Endodermal cell (in vitro differentiated cells): ENCODE data around the gene WDR54. TPM values are rescaled to one million over a fixed set of nuclear protein-coding genes. Genes with fewer than 3 reads are reported as not detected.

Experiments used
- DNase-seq: peaks from one replicate; pipeline ENCODE4 v3.0.0-alpha.2; 2017
- H3K27ac ChIP-seq: 2 replicates; pipeline ENCODE4 v1.5.1; 2013; ENCODE audit warnings: mild to moderate bottlenecking, low read depth, low read length, moderate library complexity
- H3K27me3 ChIP-seq: 2 replicates; pipeline ENCODE4 v1.6.1; 2013; ENCODE audit warnings: mild to moderate bottlenecking, low read length, moderate library complexity; ENCODE audit not compliant: insufficient read depth, control insufficient read depth, poor library complexity, severe bottlenecking
- H3K36me3 ChIP-seq: 2 replicates; pipeline ENCODE4 v1.7.0; 2013; ENCODE audit warnings: mild to moderate bottlenecking, low read length, moderate library complexity; ENCODE audit not compliant: control insufficient read depth, insufficient read depth
- H3K4me1 ChIP-seq: one replicate; pipeline ENCODE4 v1.7.0; 2013; ENCODE audit warnings: low read length; ENCODE audit not compliant: control insufficient read depth, insufficient read depth
- H3K4me3 ChIP-seq: 2 replicates; pipeline ENCODE4 v1.5.1; 2013; ENCODE audit warnings: mild to moderate bottlenecking, low read length, moderate library complexity
- H3K9ac ChIP-seq: 2 replicates; pipeline ENCODE4 v1.6.1; 2013; ENCODE audit warnings: mild to moderate bottlenecking, low read length, moderate library complexity; ENCODE audit not compliant: poor library complexity, severe bottlenecking; ENCODE audit errors: extremely low read depth
- H3K9me3 ChIP-seq: 2 replicates; pipeline ENCODE4 v1.6.1; 2013; ENCODE audit warnings: mild to moderate bottlenecking, low read length, moderate library complexity; ENCODE audit not compliant: control insufficient read depth
- H3K27ac Mint-ChIP-seq: 2 replicates; pipeline ENCODE4 v1.8.0; 2020; ENCODE audit warnings: mixed read lengths
- H3K27me3 Mint-ChIP-seq: 2 replicates; pipeline ENCODE4 v1.8.0; 2021; ENCODE audit warnings: mild to moderate bottlenecking, mixed read lengths; ENCODE audit not compliant: insufficient read depth
- H3K36me3 Mint-ChIP-seq: 2 replicates; pipeline ENCODE4 v1.8.0; 2020; ENCODE audit warnings: low read depth, mixed read lengths
- H3K4me1 Mint-ChIP-seq: 2 replicates; pipeline ENCODE4 v1.8.0; 2020; ENCODE audit warnings: mixed read lengths
- H3K4me3 Mint-ChIP-seq: 2 replicates; pipeline ENCODE4 v1.8.0; 2020; ENCODE audit warnings: mild to moderate bottlenecking, moderate library complexity, mixed read lengths
- H3K9me3 Mint-ChIP-seq: 2 replicates; pipeline ENCODE4 v1.8.0; 2020; ENCODE audit warnings: mild to moderate bottlenecking, mixed read lengths
- WGBS, 2 experiments: methylation state at CpG; one replicate each; pipeline versions ENCODE4 v1.1.5 to v1.1.7; 2013; ENCODE audit warnings: missing lambda C conversion rate in 2 of 2, mixed read lengths in 1 of 2; ENCODE audit not compliant: insufficient coverage in 1 of 2, insufficient read length in 1 of 2; 5-methylcytosine and 5-hydroxymethylcytosine counted together
- total RNA-seq, 2 donors: library from RNA; stranded (reverse); fragmentation: NEBNext Ultra II Directional in 1 of 2; extraction: Animal tissue kit (Norgen Biotek cat#: 25700) in 1 of 2; gene quantifications; 2 replicates in 1 of 2; 3 replicates in 1 of 2; pipeline ENCODE4 v1.2.1, GENCODE V29; 2021
- TF ChIP-seq, protein P1 (sequence below): fragments of 200-600 bp; sonication (generic); conservative IDR thresholded peaks from 2 replicates; pipeline ENCODE4 v1.5.0; 2021; ENCODE audit warnings: antibody characterized with exemption, mild to moderate bottlenecking

WDR54 gene
- total RNA-seq, 2 donors from 2014 or later: 43.1 to 69.4 TPM

- H3K4me3 ChIP-seq: no peak overlapping the region
- H3K4me1 Mint-ChIP-seq: peaks cover 6% of the 10 kb centered on the region
- H3K27me3 Mint-ChIP-seq: peaks cover 17% of the 10 kb centered on the region
- H3K36me3 ChIP-seq: no peaks in the 10 kb centered on the region
- 90 to 91% methylated on average over 7 to 8 of the region's 8 CpGs for WGBS, 2 experiments
- peaks cover 1% of the 10 kb centered on the region for H3K9me3 Mint-ChIP-seq
- no peaks in the 10 kb centered on the region for H3K36me3 Mint-ChIP-seq
- no peak overlapping the region for H3K27ac ChIP-seq
- H3K27me3 ChIP-seq: no peaks in the 10 kb centered on the region
- no peak overlapping the region for H3K9ac ChIP-seq
- TF ChIP-seq, protein P1, sequence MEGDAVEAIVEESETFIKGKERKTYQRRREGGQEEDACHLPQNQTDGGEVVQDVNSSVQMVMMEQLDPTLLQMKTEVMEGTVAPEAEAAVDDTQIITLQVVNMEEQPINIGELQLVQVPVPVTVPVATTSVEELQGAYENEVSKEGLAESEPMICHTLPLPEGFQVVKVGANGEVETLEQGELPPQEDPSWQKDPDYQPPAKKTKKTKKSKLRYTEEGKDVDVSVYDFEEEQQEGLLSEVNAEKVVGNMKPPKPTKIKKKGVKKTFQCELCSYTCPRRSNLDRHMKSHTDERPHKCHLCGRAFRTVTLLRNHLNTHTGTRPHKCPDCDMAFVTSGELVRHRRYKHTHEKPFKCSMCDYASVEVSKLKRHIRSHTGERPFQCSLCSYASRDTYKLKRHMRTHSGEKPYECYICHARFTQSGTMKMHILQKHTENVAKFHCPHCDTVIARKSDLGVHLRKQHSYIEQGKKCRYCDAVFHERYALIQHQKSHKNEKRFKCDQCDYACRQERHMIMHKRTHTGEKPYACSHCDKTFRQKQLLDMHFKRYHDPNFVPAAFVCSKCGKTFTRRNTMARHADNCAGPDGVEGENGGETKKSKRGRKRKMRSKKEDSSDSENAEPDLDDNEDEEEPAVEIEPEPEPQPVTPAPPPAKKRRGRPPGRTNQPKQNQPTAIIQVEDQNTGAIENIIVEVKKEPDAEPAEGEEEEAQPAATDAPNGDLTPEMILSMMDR: no peak
- no peaks in the 10 kb centered on the region for H3K9me3 ChIP-seq
- no peak overlapping the region for H3K27ac Mint-ChIP-seq
- DNase-seq: no peak
- no peak overlapping the region for H3K4me3 Mint-ChIP-seq
- no peaks in the 10 kb centered on the region for H3K4me1 ChIP-seq
These were observed 8.4 kb upstream of the WDR54 start for GRCh38 chr2:74413001-74413698.

GRCh38 chr2:74414441-74414840, 7.1 kb upstream of the WDR54 start:
- H3K9me3 ChIP-seq: no peaks in the 10 kb centered on the region
- H3K36me3 Mint-ChIP-seq: no peaks in the 10 kb centered on the region
- TF ChIP-seq, protein P1: no peak
- H3K27ac ChIP-seq: no peak overlapping the region
- H3K4me1 Mint-ChIP-seq: peaks cover 6% of the 10 kb centered on the region
- no peak overlapping the region for H3K4me3 ChIP-seq
- no peak overlapping the region for H3K27ac Mint-ChIP-seq
- no peaks in the 10 kb centered on the region for H3K36me3 ChIP-seq
- H3K9ac ChIP-seq: no peak overlapping the region
- peaks cover 11% of the 10 kb centered on the region for H3K27me3 Mint-ChIP-seq
- H3K4me1 ChIP-seq: no peaks in the 10 kb centered on the region
- H3K9me3 Mint-ChIP-seq: peaks cover under 1% of the 10 kb centered on the region
- H3K4me3 Mint-ChIP-seq: no peak overlapping the region
- DNase-seq: peak; percentile 54
- H3K27me3 ChIP-seq: no peaks in the 10 kb centered on the region
- WGBS, 2 experiments: 91 to 97% methylated on average over 15 to 19 of the region's 19 CpGs

GRCh38 chr2:74414881-74415761, 6.4 kb upstream of the WDR54 start:
- H3K4me3 ChIP-seq: no peak overlapping the region
- Mint-ChIP-seq H3K4me3 (peak overlapping the region; percentile 4), H3K9me3 (no peaks in the 10 kb centered on the region), H3K36me3 (no peaks in the 10 kb centered on the region), H3K27ac (no peak overlapping the region), H3K4me1 (peaks cover 6% of the 10 kb centered on the region), H3K27me3 (peaks cover 15% of the 10 kb centered on the region)
- no peak overlapping the region for H3K9ac ChIP-seq
- TF ChIP-seq, protein P1: peak; percentile 25
- no peaks in the 10 kb centered on the region for H3K36me3 ChIP-seq
- WGBS, 2 experiments: 87 to 92% methylated on average over 56 to 66 of the region's 66 CpGs
- H3K9me3 ChIP-seq: no peaks in the 10 kb centered on the region
- DNase-seq: peak; percentile 45
- H3K4me1 ChIP-seq: no peaks in the 10 kb centered on the region
- H3K27me3 ChIP-seq: peaks cover 4% of the 10 kb centered on the region
- no peak overlapping the region for H3K27ac ChIP-seq
